G401.6 (cell line): ENCODE measurements around the gene GARNL3.

Experiments used
- FAIRE-seq: peaks from 2 replicates; lab custom pipeline; 2012; peaks lifted over from hg19 to GRCh38; lab: Jason Lieb, UNC

The GARNL3 gene

GRCh38 chr9:127233550-127233949 is 31.0 kb upstream of the GARNL3 start:
- no peak for FAIRE-seq

- no peak for FAIRE-seq
These were observed 30.6 kb upstream of the GARNL3 start for GRCh38 chr9:127233989-127234388.

DNA sequence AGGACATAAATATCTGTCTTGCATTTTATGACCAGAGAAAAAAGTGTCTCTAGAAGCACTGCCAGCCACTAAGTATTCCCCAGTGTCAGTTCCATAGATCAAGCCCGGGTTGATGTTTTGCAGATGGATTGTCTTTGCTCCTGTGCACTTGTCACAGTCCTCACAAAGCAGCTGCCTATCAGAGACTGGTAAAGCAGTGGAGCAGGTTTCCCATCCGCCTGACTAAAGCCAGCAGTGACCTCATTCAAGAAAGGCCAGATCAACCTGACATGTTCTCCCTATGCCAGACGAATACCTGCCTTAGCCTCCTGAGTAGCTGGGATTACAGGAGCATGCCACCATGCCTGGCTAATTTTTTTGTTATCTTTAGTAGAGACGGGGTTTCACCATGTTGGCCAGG is 26.8 kb upstream of the GARNL3 start:
- no peak for FAIRE-seq

DNA sequence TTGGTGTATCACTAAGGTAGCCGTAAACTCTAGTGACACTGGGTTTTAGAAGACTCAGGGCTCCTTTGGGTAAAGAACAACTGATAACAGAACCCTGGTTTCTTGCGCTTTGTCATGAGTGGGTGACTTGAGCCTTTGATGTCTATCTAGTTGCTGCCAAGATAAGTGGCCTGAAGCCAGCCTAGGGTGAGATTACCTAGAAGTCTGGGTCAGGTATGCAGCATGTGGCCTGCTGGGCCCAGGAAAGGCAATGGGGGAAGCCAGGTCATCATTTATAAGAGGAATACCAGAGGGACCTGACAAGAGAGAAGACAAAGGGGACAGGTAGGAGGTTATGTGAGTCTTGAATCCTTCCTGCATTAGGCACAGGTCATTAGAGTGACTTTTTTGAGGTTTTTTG is 23.2 kb upstream of the GARNL3 start:
- no peak for FAIRE-seq

GRCh38 chr9:127244609-127245601 is 19.7 kb upstream of the GARNL3 start:
- FAIRE-seq: peak; percentile 91

GRCh38 chr9:127245637-127246164 is 18.9 kb upstream of the GARNL3 start:
- no peak for FAIRE-seq

DNA sequence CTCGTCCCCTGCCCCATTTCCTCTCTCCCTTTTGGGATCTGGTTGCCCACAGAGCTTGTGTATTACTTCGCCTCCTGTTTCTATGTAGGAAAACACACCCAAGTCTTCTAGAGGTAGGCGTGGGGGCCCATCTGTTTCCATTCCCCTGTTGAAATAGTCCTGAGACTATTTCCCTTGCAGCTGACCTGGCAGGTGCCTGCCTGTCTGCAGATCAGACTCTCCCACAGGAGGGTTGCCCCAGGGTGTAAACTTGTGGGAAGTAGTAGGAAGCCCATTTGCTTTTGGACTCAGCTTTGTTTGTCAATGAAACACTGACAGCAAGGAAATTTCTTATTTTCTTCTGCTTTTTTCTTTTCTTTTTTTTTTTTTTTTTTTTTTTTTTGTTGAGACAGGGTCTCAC is 16.3 kb upstream of the GARNL3 start:
- FAIRE-seq: no peak

DNA sequence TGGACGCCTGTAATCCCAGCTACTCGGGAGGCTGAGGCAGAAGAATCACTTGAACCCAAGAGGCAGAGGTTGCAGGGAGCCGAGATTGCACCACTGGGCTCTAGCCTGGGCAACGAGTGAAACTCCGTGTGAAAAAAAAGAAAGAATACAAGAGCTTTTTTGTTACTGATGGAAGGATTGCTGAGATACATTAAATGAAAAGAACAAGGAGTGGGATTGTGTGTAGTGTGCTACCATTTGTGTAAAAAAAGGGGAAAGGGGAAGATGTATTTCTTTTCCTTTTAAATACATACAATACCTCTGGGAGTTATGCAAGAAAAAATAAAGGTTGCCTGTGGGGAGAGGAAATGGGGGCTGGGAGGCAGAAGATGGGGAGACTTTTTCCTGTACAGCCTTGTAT is 14.7 kb upstream of the GARNL3 start:
- FAIRE-seq: no peak

DNA sequence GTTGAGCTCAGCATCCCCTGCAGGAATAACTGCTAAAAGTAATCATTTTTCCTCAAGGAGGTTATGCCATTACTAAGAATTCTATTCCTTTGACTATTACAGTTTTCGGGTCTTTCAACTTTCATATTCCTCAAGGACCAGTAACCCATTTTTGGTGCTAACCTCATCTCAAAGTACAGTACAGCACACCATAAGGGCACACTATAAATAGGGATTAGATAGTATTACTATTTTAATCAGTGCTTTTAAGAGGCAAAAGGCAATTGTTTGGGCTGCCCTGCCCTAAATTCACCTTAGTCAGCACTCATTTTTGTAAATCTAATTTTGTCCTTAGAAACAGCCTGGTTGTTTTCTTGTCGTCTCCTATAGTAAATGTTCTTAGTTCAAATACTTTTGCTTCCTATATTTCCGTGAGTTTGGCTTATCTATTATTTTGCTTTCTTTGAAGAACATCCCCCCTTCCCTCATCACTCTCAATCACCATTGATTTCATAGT is 13.6 kb upstream of the GARNL3 start:
- FAIRE-seq: no peak

DNA sequence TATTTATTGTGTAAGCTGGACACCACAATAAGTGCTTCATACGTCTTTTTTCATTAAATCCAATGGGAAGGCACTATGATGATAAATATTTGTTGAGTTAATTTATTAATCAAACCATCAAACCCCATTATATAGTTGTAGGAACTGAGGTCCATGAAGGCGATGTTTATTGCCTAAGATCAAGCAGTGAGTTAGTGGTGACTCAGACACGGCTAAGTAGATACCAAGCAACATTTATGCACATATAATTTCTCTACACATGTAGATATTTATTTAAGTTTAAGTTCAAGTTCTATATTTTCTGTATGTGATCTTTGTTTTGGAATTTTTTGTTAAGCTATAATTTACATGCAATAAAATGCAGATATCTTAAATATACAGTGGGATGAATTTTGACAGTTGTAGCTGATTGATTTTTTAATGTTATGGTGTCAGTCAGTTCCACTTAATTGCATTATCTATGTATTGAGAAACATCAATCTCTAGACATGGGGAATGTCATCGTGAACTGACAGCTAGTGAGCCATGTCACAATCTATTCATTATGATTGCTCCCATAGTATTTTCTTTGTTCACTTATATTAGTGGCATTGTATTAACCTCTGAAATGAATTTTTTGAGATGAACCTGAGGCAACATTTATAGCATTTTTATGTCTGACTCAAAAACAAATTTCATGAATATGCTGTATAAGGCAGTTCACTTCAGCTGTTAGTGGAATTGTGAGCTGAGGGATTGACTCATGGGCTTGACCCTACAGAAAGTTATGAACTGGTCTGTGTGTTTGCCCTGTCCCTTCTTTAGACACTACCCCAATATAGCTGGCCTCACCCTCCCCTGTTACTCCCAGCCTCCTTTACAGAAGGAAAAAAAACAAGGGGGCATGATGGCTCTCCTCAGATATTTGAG is 11.9 kb upstream of the GARNL3 start:
- FAIRE-seq: no peak

DNA sequence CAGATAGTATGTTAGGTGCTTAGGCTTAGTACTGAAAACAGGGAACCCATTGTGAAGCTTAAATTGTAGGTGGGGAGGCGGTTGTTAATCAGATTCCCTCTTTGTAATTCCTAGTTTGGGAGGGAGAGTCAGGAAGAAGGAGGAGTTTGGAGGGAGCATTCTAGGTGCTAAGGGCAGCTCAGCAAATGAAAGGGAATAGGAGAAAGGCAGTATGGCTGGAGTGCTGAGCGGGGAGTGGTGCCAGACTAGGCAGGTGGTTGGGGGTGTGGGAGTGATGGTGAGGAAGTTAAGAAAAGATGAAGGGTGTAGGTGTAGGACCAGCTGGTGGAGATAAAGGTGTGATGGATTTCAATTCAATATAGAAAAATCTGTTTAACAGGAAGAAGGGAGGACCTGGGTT is 11.1 kb upstream of the GARNL3 start:
- FAIRE-seq: no peak

GRCh38 chr9:127255692-127256091 is 8.9 kb upstream of the GARNL3 start:
- FAIRE-seq: no peak

DNA sequence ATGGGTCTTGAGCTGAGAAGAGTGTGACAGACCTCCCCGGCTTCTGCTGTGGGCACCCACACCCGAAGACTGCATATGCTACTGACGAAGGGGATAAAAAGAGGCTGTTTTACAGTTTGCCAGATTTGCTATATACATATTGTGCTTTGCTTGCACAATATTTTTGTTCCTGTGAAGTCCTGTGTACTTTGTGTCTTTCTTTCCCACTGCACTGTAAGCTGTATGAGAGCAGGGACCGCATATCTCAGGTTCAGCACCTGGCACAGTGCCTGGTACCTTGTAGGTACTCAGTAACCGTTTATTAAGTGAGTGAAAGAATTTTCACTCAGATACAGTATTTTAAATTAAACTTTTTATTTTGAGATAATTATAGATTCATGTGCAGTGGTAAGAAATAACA is 8.2 kb upstream of the GARNL3 start:
- no peak for FAIRE-seq

- no peak for FAIRE-seq
These were observed 5.7 kb upstream of the GARNL3 start for GRCh38 chr9:127258606-127259471.

DNA sequence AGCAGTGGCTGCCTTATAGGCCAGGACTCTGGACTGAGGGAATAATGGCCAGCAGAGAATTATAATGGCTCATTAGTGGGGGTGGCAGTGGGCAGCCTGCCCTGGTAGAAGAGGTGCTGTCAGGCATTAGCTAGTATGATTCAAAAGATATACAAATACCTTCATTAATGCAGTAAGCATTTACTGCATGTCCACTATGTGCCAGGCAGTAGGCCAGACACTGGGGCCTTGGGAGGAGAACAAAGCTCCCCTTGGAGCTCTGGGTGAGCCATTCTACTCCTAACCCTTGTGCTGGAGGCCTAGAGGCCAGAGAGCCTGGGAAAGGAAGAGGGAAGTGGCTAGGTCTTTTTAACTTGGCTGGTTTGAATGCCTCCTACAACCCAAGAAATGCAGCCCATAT is 2.0 kb upstream of the GARNL3 start:
- no peak for FAIRE-seq

- no peak for FAIRE-seq
These were observed 1.3 kb upstream of the GARNL3 start for GRCh38 chr9:127263237-127263636.

DNA sequence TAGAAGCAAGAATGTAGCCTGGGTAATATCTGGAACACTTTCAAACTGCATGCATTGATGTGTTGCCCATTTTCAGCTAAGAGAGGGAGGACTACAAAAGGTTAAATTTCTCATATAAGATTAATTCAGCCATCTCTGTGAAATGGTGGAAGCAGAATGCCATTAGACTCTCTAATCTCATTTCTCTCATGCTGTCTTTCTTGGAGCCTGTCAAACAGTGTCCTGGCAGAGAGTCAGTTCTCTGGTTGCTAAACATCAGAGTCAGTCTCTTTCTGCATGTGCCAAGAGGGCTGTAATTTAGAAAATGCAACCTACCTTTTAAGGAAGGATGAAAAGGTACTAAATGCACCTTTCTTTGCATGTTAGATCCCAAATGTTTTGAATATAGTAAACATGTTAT is 910 bp upstream of the GARNL3 start:
- no peak for FAIRE-seq

DNA sequence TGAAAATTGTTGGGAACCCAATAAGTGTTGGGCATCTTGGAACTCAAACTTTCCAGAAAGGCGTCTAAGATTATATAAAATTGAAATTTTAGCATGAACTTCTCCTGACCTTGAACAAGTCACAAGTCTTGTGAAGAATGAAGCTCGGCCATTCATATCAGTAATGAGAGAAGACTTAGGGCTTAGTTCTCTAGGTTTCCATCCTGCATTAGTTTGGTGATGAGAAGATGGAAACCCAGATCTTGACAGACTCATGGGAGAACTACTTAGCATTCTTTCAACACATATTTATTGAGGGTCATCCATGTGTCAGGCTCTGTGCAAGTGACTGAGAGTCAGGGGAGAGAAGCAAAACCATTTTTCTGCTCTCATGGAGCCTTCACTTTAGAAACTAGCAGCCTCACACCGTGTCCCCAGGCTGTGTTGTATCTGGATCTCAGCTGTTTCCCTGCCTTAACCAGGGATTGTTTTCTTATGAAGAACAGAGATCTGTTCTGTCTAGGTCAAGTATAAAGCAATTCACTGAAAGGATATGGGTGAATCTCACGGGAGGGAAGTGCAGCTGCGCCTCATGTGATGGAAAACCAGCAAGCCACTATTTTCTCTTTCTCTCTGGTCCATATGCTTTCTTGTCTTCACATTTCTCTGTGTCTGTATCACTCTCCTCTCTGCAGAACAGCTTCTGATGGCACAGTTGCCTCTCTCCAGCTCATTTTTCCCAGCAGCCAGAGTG is 3.4 kb downstream of the GARNL3 start:
- FAIRE-seq: no peak

- FAIRE-seq: no peak
These were observed 4.9 kb downstream of the GARNL3 start for GRCh38 chr9:127269449-127269848.

DNA sequence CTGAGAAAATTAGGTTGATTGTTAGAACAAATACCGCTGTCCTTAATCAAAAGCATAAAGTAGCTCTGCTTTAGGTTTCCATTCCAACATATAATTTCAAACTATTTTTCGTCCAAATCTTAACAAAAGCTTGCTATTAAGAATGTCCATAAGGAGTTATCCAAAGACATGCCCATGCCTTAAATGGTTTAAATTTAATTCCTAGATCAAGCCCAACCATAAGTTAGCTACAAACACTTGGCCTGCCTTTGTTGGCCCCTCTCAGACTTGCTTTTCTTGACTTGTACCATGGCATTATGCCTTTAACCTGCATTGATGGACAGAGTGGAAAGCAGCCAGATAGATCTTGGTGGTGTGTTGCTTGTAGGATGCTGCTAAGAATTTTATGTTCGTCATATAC is 8.8 kb downstream of the GARNL3 start:
- FAIRE-seq: no peak

DNA sequence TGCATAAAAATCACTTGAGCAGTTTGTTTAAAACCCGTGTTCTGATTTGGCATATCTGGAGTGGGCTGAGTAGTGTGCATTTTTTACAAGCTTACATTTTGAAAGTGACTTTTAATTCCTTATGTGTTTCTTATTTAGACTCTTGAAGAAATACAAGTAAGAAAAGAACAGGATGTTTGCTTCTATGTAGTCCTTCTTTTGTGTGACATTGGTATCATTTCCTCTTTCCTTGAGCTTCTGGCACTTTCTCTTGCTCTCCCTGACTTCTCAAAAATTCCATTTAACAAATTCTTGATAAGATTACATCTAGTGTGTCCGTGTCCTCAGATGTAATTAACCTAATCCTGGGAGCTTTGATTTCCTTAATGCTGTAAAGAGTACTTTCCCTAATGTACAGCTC is 12.5 kb downstream of the GARNL3 start:
- FAIRE-seq: no peak
